Panc1 (cell line): Measurements from ENCODE around the gene CADPS2. TPM values are rescaled to one million over a fixed set of nuclear protein-coding genes. Genes with fewer than 3 reads are reported as not detected.

Experiments used
- ATAC-seq: fragments of 200-7000 bp; cut with Tn5 transposase; 2 replicates; pipeline ENCODE4 v1.9.1; 2020; ENCODE audit warnings: mild to moderate bottlenecking, moderate library complexity
- BruUV-seq: library from RNA; stranded (reverse); fragments of 400-500 nt; replicated peaks from 2 replicates; lab custom pipeline; 2021; lab: Mats Ljungman, UMichigan
- CTCF ChIA-PET: fragments of 300-600 bp; sonication (Branson Sonifier 250); formaldehyde crosslinking; loops from one replicate; lab custom pipeline; 2022; ENCODE audit warnings: antibody characterized with exemption; lab: Charles Lee
- POLR2A ChIA-PET: fragments of 300-600 bp; sonication (Branson Sonifier 250); formaldehyde crosslinking; loops from one replicate; lab custom pipeline; 2022; ENCODE audit warnings: antibody characterized with exemption; lab: Charles Lee
- DNase-seq: peaks from one replicate; pipeline ENCODE4 v3.0.0-alpha.2; 2010; ENCODE audit warnings: low read depth, low spot score
- H3K27ac ChIP-seq: 2 replicates; pipeline ENCODE4 v1.5.1; 2011; ENCODE audit warnings: mild to moderate bottlenecking, low read length, inconsistent platforms
- H3K27me3 ChIP-seq: fragments of 200-500 bp; sonication (Bioruptor generic); 2 replicates; pipeline ENCODE4 v1.6.0; 2014; ENCODE audit warnings: low read length, inconsistent platforms; ENCODE audit not compliant: control insufficient read depth, insufficient read depth
- H3K36me3 ChIP-seq: fragments of 200-500 bp; sonication (Bioruptor generic); 2 replicates; pipeline ENCODE4 v1.5.1; 2014; ENCODE audit warnings: inconsistent platforms, mild to moderate bottlenecking, low read length, moderate library complexity; ENCODE audit not compliant: control insufficient read depth, insufficient read depth
- H3K4me1 ChIP-seq: 2 replicates; pipeline ENCODE4 v1.5.1; 2011; ENCODE audit warnings: inconsistent platforms, mild to moderate bottlenecking, low read length, moderate library complexity; ENCODE audit not compliant: control insufficient read depth, insufficient read depth
- H3K4me3 ChIP-seq, 2 experiments: 2 replicates each; pipeline ENCODE4 v1.5.1; 2011 to 2012; ENCODE audit warnings: low read depth in 2 of 2, low read length in 2 of 2, mild to moderate bottlenecking in 2 of 2, inconsistent platforms in 1 of 2, moderate library complexity in 1 of 2
- H3K9me3 ChIP-seq: fragments of 200-500 bp; sonication (Bioruptor generic); 2 replicates; pipeline ENCODE4 v1.5.1; 2014; ENCODE audit warnings: low read depth, mild to moderate bottlenecking, inconsistent platforms, low read length, moderate library complexity; ENCODE audit not compliant: control insufficient read depth, insufficient read depth
- CTCF ChIP-seq: fragments of 450-650 bp; IDR thresholded peaks from 2 replicates; pipeline ENCODE4 v1.5.1; 2017; ENCODE audit warnings: mild to moderate bottlenecking
- POLR2AphosphoS5 ChIP-seq: IDR thresholded peaks from 2 replicates; pipeline ENCODE4 v1.6.1; 2012; ENCODE audit warnings: mild to moderate bottlenecking, low read depth, low read length, moderate library complexity
- REST ChIP-seq, 2 experiments: IDR thresholded peaks; 2 replicates each; pipeline ENCODE4 v1.6.1; 2011 to 2012; ENCODE audit warnings: low read depth in 2 of 2, control low read depth in 1 of 2, low read length in 1 of 2, mild to moderate bottlenecking in 1 of 2, moderate library complexity in 1 of 2; ENCODE audit not compliant: insufficient read depth in 1 of 2
- SIN3A ChIP-seq: IDR thresholded peaks from 2 replicates; pipeline ENCODE4 v1.6.1; 2012; ENCODE audit warnings: low read depth, mild to moderate bottlenecking, low read length, moderate library complexity, borderline replicate concordance; ENCODE audit not compliant: insufficient read depth
- TCF7L2 ChIP-seq: IDR thresholded peaks from 2 replicates; pipeline ENCODE4 v1.6.1; 2011; ENCODE audit warnings: mild to moderate bottlenecking, low read depth, low read length, inconsistent platforms
- in situ Hi-C: cut with HindIII; loops from 2 replicates; pipeline ENCODE4 v1.10.0; 2016; ENCODE audit warnings: low sequenced_read_pairs, low pct_unique_long_range_greater_than_20kb
- intact Hi-C: fragments of 100-400 bp; cut with micrococcal nuclease; formaldehyde crosslinking; loops from one replicate; pipeline ENCODE4 v1.10.0; 2022; ENCODE audit not compliant: unreplicated experiment
- total RNA-seq: library from RNA; stranded (reverse); gene quantifications from one replicate; pipeline ENCODE4 v1.2.1, GENCODE V29; 2021; ENCODE audit not compliant: unreplicated experiment

Gene CADPS2
- total RNA-seq, 1 experiment from 2014 or later: 1.6 TPM

- H3K9me3 ChIP-seq: no peaks in the 10 kb centered on the region
- no TSS peak for BruUV-seq
- no peaks in the 10 kb centered on the region for H3K4me1 ChIP-seq
- ChIA-PET CTCF (no interaction called here), POLR2A (no interaction called here)
- no peak overlapping the region for H3K27ac ChIP-seq
- H3K27me3 ChIP-seq: no peaks in the 10 kb centered on the region
- TF ChIP-seq POLR2AphosphoS5 (no peak), TCF7L2 (no peak), REST (IDR thresholded peaks at IDR 0.05; ENCODE audit: insufficient read depth in 1 of 2, low read depth in 2 of 2, low read length in 1 of 2) (no peak), CTCF (no peak), SIN3A (no peak)
- H3K4me3 ChIP-seq: no peak overlapping the region
- ATAC-seq (no peak), DNase-seq (no peak)
- no peaks in the 10 kb centered on the region for H3K36me3 ChIP-seq
- intact Hi-C loops: no loop called here
- in situ Hi-C loops: no loop called here
Measured at GRCh38 chr7:122487131-122487530, 399.1 kb downstream of the CADPS2 start.

GRCh38 chr7:122485856-122486255, 400.4 kb downstream of the CADPS2 start:
- Histone ChIP-seq H3K4me3 (no peak overlapping the region), H3K27me3 (no peaks in the 10 kb centered on the region), H3K4me1 (no peaks in the 10 kb centered on the region), H3K27ac (no peak overlapping the region), H3K36me3 (no peaks in the 10 kb centered on the region), H3K9me3 (no peaks in the 10 kb centered on the region)
- ChIA-PET CTCF (no interaction called here), POLR2A (no interaction called here)
- intact Hi-C loops (no loop called here), in situ Hi-C loops (no loop called here)
- no peak for TF ChIP-seq TCF7L2
- TF ChIP-seq POLR2AphosphoS5: no peak
- no peak for TF ChIP-seq CTCF
- TF ChIP-seq SIN3A: no peak
- TF ChIP-seq REST (IDR thresholded peaks at IDR 0.05; ENCODE audit: insufficient read depth in 1 of 2, low read depth in 2 of 2, low read length in 1 of 2): no peak
- no peak for ATAC-seq
- DNase-seq: no peak
- BruUV-seq: no TSS peak
